CD4-positive, alpha-beta T cell treated with Interleukin-6 at 100 ng/mL for 8 hours (primary cell): ENCODE measurements around the gene CLECL1.
"Not testable (repeated sequence)": the region's sequence is repeated elsewhere in the genome, so short reads cannot be mapped to it uniquely, and the experiment has no call there.

Experiments
- DNase-seq: peaks from one replicate; pipeline ENCODE4 v3.0.0-alpha.2; 2020; ENCODE audit warnings: mixed read lengths, low spot score

The CLECL1 gene

GRCh38 chr12:9751204-9752144 lies 18.6 kb upstream of the CLECL1 start:
- DNase-seq, result no peak

- peak; percentile 75 for DNase-seq
Observed at GRCh38 chr12:9750276-9751203, 17.6 kb upstream of the CLECL1 start.

- DNase-seq, result no peak
Observed at GRCh38 chr12:9749640-9750039, 16.7 kb upstream of the CLECL1 start.

- DNase-seq, result no peak
Observed at GRCh38 chr12:9745199-9745598, 12.3 kb upstream of the CLECL1 start.

GRCh38 chr12:9742661-9743060 lies 9.8 kb upstream of the CLECL1 start:
- DNase-seq, result peak; percentile 37

- peak; percentile 77 for DNase-seq
Observed at GRCh38 chr12:9741726-9742125, 8.8 kb upstream of the CLECL1 start.

- DNase-seq, result no peak
Observed at GRCh38 chr12:9740106-9740750, 7.3 kb upstream of the CLECL1 start.

- not testable (repeated sequence) for DNase-seq
Observed at GRCh38 chr12:9739404-9740105, 6.7 kb upstream of the CLECL1 start.

GRCh38 chr12:9738905-9739304 lies 6.0 kb upstream of the CLECL1 start:
- not testable (repeated sequence) for DNase-seq

GRCh38 chr12:9736936-9737705 lies 4.2 kb upstream of the CLECL1 start:
- DNase-seq, result no peak

- no peak for DNase-seq
Observed at GRCh38 chr12:9735601-9736000, 2.7 kb upstream of the CLECL1 start.

GRCh38 chr12:9731797-9732196 lies 1.1 kb downstream of the CLECL1 start:
- no peak for DNase-seq

- no peak for DNase-seq
Observed at GRCh38 chr12:9731393-9731792, 1.5 kb downstream of the CLECL1 start.

- no peak for DNase-seq
Observed at GRCh38 chr12:9730591-9730990, 2.3 kb downstream of the CLECL1 start.

GRCh38 chr12:9730011-9730410 lies 2.9 kb downstream of the CLECL1 start:
- no peak for DNase-seq

GRCh38 chr12:9729082-9729481 lies 3.8 kb downstream of the CLECL1 start:
- DNase-seq, result no peak

GRCh38 chr12:9727813-9728212 lies 5.1 kb downstream of the CLECL1 start:
- no peak for DNase-seq

- no peak for DNase-seq
Observed at GRCh38 chr12:9725213-9725870, 7.6 kb downstream of the CLECL1 start.

- DNase-seq, result no peak
Observed at GRCh38 chr12:9724023-9724422, 8.9 kb downstream of the CLECL1 start.

GRCh38 chr12:9721394-9722092 lies 11.4 kb downstream of the CLECL1 start:
- no peak for DNase-seq
